SK-N-SH (cell line): ENCODE measurements around the gene MYO18A. TPM values are rescaled to one million over a fixed set of nuclear protein-coding genes. Genes with fewer than 3 reads are reported as not detected.

Experiments used
- CTCF ChIA-PET: fragments of 300-600, 350-600 bp; formaldehyde crosslinking; extraction: SDS; loops from one replicate; lab custom pipeline; 2021; lab: Yijun Ruan, JAX
- POLR2A ChIA-PET: fragments of 350-600 bp; sonication (Branson Sonifier 250); formaldehyde crosslinking; extraction: SDS; loops from one replicate; lab custom pipeline; 2020; ENCODE audit warnings: antibody characterized with exemption, inconsistent platforms; lab: Yijun Ruan, JAX
- DNase-seq: peaks from one replicate; pipeline ENCODE4 v3.0.0; 2012
- H2AFZ ChIP-seq: fragments of 200-600 bp; sonication (generic); 2 replicates; pipeline ENCODE4 v1.8.1; 2016; ENCODE audit warnings: antibody characterized with exemption, mild to moderate bottlenecking, low read depth
- H3F3A ChIP-seq: fragments of 200-600 bp; sonication (generic); replicated peaks from 2 replicates; pipeline ENCODE3; 2016; ENCODE audit warnings: antibody characterized with exemption, mild to moderate bottlenecking; ENCODE audit not compliant: insufficient read depth
- H3K27ac ChIP-seq, 2 experiments: fragments of 200-500 bp in 1 of 2; fragments of 200-600 bp in 1 of 2; sonication (Bioruptor generic) in 1 of 2; sonication (generic), shearing (Covaris generic) in 1 of 2; 2 replicates each; pipeline versions ENCODE4 v1.5.1 to v1.6.1; 2014 to 2016; ENCODE audit warnings: low read depth in 2 of 2, inconsistent platforms in 1 of 2, low read length in 1 of 2, mild to moderate bottlenecking in 1 of 2, mixed read lengths in 1 of 2
- H3K27me3 ChIP-seq: fragments of 200-600 bp; sonication (generic), shearing (Covaris generic); 2 replicates; pipeline ENCODE4 v1.6.1; 2016; ENCODE audit warnings: mixed run types; ENCODE audit not compliant: insufficient read depth
- H3K36me3 ChIP-seq, 2 experiments: fragments of 200-500 bp in 1 of 2; fragments of 200-600 bp in 1 of 2; sonication (Bioruptor generic) in 1 of 2; sonication (generic) in 1 of 2; replicated peaks in 1 of 2; 2 replicates each; pipeline versions ENCODE3 to v1.5.1; 2014 to 2016; ENCODE audit warnings: low read length in 1 of 2, mild to moderate bottlenecking in 1 of 2; ENCODE audit not compliant: insufficient read depth in 2 of 2, control insufficient read depth in 1 of 2
- H3K4me1 ChIP-seq, 2 experiments: fragments of 200-500 bp in 1 of 2; fragments of 200-600 bp in 1 of 2; sonication (Bioruptor generic) in 1 of 2; sonication (generic), shearing (Covaris generic) in 1 of 2; 2 replicates each; pipeline versions ENCODE4 v1.5.1 to v1.6.1; 2014 to 2016; ENCODE audit warnings: low read depth in 1 of 2, low read length in 1 of 2, mixed run types in 1 of 2; ENCODE audit not compliant: insufficient read depth in 2 of 2, control insufficient read depth in 1 of 2
- H3K4me2 ChIP-seq: fragments of 200-600 bp; sonication (generic), shearing (Covaris generic); 2 replicates; pipeline ENCODE4 v1.6.1; 2017; ENCODE audit warnings: mixed run types
- H3K4me3 ChIP-seq, 2 experiments: fragments of 200-500 bp in 1 of 2; fragments of 200-600 bp in 1 of 2; sonication (Bioruptor generic) in 1 of 2; sonication (generic), shearing (Covaris generic) in 1 of 2; 2 replicates each; pipeline versions ENCODE4 v1.5.1 to v1.8.1; 2014 to 2016; ENCODE audit warnings: low read depth in 2 of 2, inconsistent platforms in 1 of 2, low read length in 1 of 2, mild to moderate bottlenecking in 1 of 2, mixed read lengths in 1 of 2, moderate library complexity in 1 of 2
- H3K79me2 ChIP-seq: fragments of 200-600 bp; sonication (generic); 2 replicates; pipeline ENCODE4 v1.8.1; 2017; ENCODE audit warnings: mild to moderate bottlenecking; ENCODE audit not compliant: insufficient read depth
- H3K9ac ChIP-seq: fragments of 200-600 bp; sonication (generic); 2 replicates; pipeline ENCODE4 v1.6.1; 2017; ENCODE audit warnings: mixed run types
- H3K9me2 ChIP-seq: fragments of 200-600 bp; sonication (generic); 2 replicates; pipeline ENCODE4 v1.6.1; 2017; ENCODE audit warnings: mixed run types
- H3K9me3 ChIP-seq: fragments of 200-600 bp; sonication (generic); 2 replicates; pipeline ENCODE4 v1.6.1; 2017; ENCODE audit warnings: mixed run types, mild to moderate bottlenecking, moderate library complexity
- H4K20me1 ChIP-seq: fragments of 200-600 bp; sonication (generic); 2 replicates; pipeline ENCODE4 v1.6.1; 2017; ENCODE audit warnings: mild to moderate bottlenecking, mixed run types; ENCODE audit not compliant: insufficient read depth
- ELF1 ChIP-seq: IDR thresholded peaks from 2 replicates; pipeline ENCODE4 v1.4.0; 2012
- EP300 ChIP-seq, 2 experiments: IDR thresholded peaks; 2 replicates each; pipeline versions ENCODE4 v1.4.0 to v1.6.1; 2012; ENCODE audit warnings: borderline replicate concordance in 1 of 2, low read depth in 1 of 2, low read length in 1 of 2
- FOSL2 ChIP-seq: IDR thresholded peaks from 2 replicates; pipeline ENCODE4 v1.4.0; 2012; ENCODE audit warnings: low read depth, mild to moderate bottlenecking, moderate library complexity, borderline replicate concordance
- FOXJ3 ChIP-seq: sonication (generic); formaldehyde crosslinking; IDR thresholded peaks from 2 replicates; pipeline ENCODE4 v1.5.1; 2020; ENCODE audit warnings: mild to moderate bottlenecking, missing genetic modification reagents
- FOXM1 ChIP-seq: IDR thresholded peaks from 2 replicates; pipeline ENCODE4 v1.4.0; 2012; ENCODE audit warnings: low read depth, mild to moderate bottlenecking
- GATA2 ChIP-seq: sonication (generic); formaldehyde crosslinking; IDR thresholded peaks from 2 replicates; pipeline ENCODE4 v1.5.0; 2020; ENCODE audit warnings: mild to moderate bottlenecking, missing genetic modification reagents
- MXI1 ChIP-seq: IDR thresholded peaks from 2 replicates; pipeline ENCODE4 v1.6.1; 2012; ENCODE audit warnings: mild to moderate bottlenecking, low read depth, low read length, improper control_type of control experiment
- NFIC ChIP-seq: IDR thresholded peaks from 2 replicates; pipeline ENCODE4 v1.4.0; 2012; ENCODE audit warnings: borderline replicate concordance
- NRF1 ChIP-seq: IDR thresholded peaks from 2 replicates; pipeline ENCODE4 v1.6.1; 2012; ENCODE audit warnings: low read depth, mild to moderate bottlenecking, low read length
- POLR2AphosphoS5 ChIP-seq: IDR thresholded peaks from 2 replicates; pipeline ENCODE4 v1.6.1; 2012; ENCODE audit warnings: low read depth, low read length
- REST ChIP-seq: IDR thresholded peaks from 2 replicates; pipeline ENCODE4 v1.6.1; 2012; ENCODE audit warnings: mild to moderate bottlenecking, low read depth, low read length, moderate library complexity
- RFX5 ChIP-seq: IDR thresholded peaks from 2 replicates; pipeline ENCODE4 v1.6.1; 2012; ENCODE audit warnings: mild to moderate bottlenecking, improper control_type of control experiment, low read length
- SMC3 ChIP-seq: IDR thresholded peaks from 2 replicates; pipeline ENCODE4 v1.6.1; 2012; ENCODE audit warnings: low read depth, low read length, improper control_type of control experiment
- TAF1 ChIP-seq: IDR thresholded peaks from 2 replicates; pipeline ENCODE4 v1.6.1; 2012; ENCODE audit warnings: low read depth, mild to moderate bottlenecking, low read length, moderate library complexity, borderline replicate concordance
- TEAD4 ChIP-seq: IDR thresholded peaks from 2 replicates; pipeline ENCODE4 v1.4.0; 2012; ENCODE audit warnings: mild to moderate bottlenecking, borderline replicate concordance; ENCODE audit not compliant: insufficient read depth
- WGBS: methylation state at CpG from one replicate; pipeline ENCODE4 v1.1.6; 2017; ENCODE audit warnings: low lambda C conversion rate; 5-methylcytosine and 5-hydroxymethylcytosine counted together
- polyA plus RNA-seq, 3 experiments: library from polyadenylated mRNA; depleted of rRNA; stranded (reverse); fragments of >200 nt; gene quantifications; 2 replicates each; pipeline ENCODE4 v1.2.3, GENCODE V29; 2012
- TF ChIP-seq, protein P1 (sequence below): IDR thresholded peaks from 2 replicates; pipeline ENCODE4; 2012
- TF ChIP-seq, protein P2 (sequence below): IDR thresholded peaks from 2 replicates; pipeline ENCODE4 v1.4.0; 2012; ENCODE audit warnings: low read depth, borderline replicate concordance
- TF ChIP-seq, protein P3 (sequence below): IDR thresholded peaks from 2 replicates; pipeline ENCODE4 v1.4.0; 2012; ENCODE audit warnings: low read depth

The MYO18A gene
- polyA plus RNA-seq, 1 of the 3 experiments (the other 2 are of a cell fraction), result 6.6 TPM

GRCh38 chr17:29110372-29110757 is 69.8 kb downstream of the MYO18A start:
- peaks cover 5 to 25% of the 10 kb centered on the region in 2 experiments; a peak in 2 of 4 replicates for H3K4me1 ChIP-seq
- POLR2A ChIA-PET, result no interaction called here
- H3K9me3 ChIP-seq, result no peaks in the 10 kb centered on the region
- H3K9me2 ChIP-seq, result no peaks in the 10 kb centered on the region
- TF ChIP-seq, protein P1, sequence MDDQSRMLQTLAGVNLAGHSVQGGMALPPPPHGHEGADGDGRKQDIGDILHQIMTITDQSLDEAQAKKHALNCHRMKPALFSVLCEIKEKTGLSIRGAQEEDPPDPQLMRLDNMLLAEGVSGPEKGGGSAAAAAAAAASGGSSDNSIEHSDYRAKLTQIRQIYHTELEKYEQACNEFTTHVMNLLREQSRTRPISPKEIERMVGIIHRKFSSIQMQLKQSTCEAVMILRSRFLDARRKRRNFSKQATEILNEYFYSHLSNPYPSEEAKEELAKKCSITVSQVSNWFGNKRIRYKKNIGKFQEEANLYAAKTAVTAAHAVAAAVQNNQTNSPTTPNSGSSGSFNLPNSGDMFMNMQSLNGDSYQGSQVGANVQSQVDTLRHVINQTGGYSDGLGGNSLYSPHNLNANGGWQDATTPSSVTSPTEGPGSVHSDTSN, result no peak
- no peak for TF ChIP-seq NFIC
- no peak for TF ChIP-seq GATA2 (CRISPR knock-in tag)
- TF ChIP-seq POLR2AphosphoS5, result no peak
- TF ChIP-seq, protein P2, sequence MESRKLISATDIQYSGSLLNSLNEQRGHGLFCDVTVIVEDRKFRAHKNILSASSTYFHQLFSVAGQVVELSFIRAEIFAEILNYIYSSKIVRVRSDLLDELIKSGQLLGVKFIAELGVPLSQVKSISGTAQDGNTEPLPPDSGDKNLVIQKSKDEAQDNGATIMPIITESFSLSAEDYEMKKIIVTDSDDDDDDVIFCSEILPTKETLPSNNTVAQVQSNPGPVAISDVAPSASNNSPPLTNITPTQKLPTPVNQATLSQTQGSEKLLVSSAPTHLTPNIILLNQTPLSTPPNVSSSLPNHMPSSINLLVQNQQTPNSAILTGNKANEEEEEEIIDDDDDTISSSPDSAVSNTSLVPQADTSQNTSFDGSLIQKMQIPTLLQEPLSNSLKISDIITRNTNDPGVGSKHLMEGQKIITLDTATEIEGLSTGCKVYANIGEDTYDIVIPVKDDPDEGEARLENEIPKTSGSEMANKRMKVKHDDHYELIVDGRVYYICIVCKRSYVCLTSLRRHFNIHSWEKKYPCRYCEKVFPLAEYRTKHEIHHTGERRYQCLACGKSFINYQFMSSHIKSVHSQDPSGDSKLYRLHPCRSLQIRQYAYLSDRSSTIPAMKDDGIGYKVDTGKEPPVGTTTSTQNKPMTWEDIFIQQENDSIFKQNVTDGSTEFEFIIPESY, result no peak
- no peak for TF ChIP-seq ELF1
- TF ChIP-seq RFX5, result no peak
- TF ChIP-seq TAF1, result no peak
- no peak for TF ChIP-seq FOXJ3 (CRISPR knock-in tag)
- TF ChIP-seq MXI1, result no peak
- TF ChIP-seq NRF1, result no peak
- TF ChIP-seq TEAD4, result no peak
- TF ChIP-seq, protein P3, sequence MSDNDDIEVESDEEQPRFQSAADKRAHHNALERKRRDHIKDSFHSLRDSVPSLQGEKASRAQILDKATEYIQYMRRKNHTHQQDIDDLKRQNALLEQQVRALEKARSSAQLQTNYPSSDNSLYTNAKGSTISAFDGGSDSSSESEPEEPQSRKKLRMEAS, result no peak
- TF ChIP-seq EP300 (IDR thresholded peaks at IDR 0.05; ENCODE audit: borderline replicate concordance in 1 of 2, low read depth in 1 of 2, low read length in 1 of 2), result no peak
- no peak for TF ChIP-seq SMC3
- TF ChIP-seq FOXM1, result no peak
- TF ChIP-seq REST, result no peak
- TF ChIP-seq FOSL2, result no peak
- no peak overlapping the region for H2AFZ ChIP-seq
- CTCF ChIA-PET, result interaction anchor here (1.1 to 26.8 kb wide), 10 partner anchors 11 to 151 kb away, joined by 5 to 947 read pairs (median 54); partner anchors contain the start of genes PHF12, PIPOX and SEZ6
- DNase-seq, result no peak
- no peaks in the 10 kb centered on the region for H3K79me2 ChIP-seq
- H4K20me1 ChIP-seq, result no peaks in the 10 kb centered on the region
- H3K4me2 ChIP-seq, result no peak overlapping the region
- H3K36me3 ChIP-seq, result peaks cover 0 to 8% of the 10 kb centered on the region in 2 experiments
- no peaks in the 10 kb centered on the region for H3F3A ChIP-seq
- no peaks in the 10 kb centered on the region for H3K27me3 ChIP-seq
- no peak overlapping the region for H3K9ac ChIP-seq
- no peak overlapping the region for H3K4me3 ChIP-seq
- 96% methylated on average over 13 of the region's 16 CpGs for WGBS
- no peak overlapping the region for H3K27ac ChIP-seq
